Measurements from ENCODE around the gene TP53RK.

Gene TP53RK

DNA sequence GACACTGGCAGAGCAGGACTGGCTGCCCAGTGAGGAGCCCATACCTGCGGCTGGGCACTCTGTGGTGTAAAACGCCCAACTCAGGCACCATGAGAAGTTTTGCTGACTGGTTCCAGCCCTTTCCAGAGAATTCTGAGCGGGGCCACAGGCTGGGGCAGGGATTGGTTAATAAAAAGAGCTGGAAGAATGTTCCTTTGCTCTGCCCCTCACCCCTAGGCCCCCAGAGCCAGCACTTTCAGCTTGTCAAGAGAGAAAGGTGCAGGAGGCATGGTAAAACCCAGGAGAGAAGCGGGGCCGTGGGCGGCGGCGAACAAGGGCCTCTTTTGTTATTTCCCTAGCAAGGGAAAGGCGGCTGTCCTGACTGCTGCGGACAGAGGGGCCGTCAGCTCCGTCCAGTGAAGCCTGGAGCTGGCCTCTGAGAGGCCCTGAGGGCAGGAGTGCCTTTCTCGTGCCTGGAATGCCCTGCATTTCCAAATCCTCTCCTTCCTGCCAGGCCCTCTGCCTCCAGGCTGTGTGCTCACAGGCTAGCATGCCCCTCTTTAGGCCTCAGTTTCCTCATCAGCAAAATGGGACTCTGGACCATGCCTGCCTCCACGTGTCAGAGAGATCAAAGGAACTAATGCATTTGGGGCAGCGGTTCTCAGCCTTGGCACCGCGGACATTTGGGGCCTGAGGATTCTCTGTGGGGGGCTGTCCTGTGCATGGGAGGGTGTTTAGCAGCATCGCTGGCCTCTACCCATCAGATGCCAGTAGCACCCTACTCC, 50.9 kb downstream of the TP53RK start:
- DNase-seq (ENCODE audit: low read depth in 2 of 2) = no peak

DNA sequence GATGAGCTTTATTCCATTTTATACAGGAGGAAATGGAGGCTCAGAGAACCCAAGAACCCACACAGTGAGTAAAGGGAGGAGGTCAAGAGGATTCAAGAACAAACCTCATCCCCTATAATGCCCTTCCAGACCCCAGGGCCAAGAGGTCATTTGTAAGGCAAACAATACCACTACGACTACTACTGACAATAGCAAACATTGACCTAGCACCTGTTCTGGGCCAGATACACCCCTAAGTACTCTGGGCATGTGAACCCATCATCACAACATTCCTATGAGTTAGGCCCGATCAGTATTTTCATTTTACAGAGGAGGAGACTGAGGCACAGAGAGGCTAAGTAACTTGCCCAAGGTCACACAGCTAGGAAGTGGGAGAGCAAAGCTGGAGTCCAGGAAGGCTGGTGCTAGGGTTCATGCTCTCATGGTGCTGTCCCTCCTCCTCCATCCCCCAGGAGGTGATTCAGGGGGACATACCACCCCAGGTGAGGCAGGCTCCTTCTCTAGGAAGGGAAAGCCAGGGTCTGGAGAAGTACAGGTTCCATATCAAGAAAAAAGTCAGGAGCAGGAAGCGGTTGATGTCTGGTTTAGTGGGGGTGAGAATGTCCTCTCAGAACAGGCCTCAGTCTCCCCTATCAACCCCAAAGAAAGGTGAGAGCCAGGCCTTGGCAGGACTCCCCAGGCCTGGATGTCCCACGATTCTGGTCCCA, 51.7 kb downstream of the TP53RK start:
- no peak for DNase-seq (ENCODE audit: low read depth in 2 of 2)

DNA sequence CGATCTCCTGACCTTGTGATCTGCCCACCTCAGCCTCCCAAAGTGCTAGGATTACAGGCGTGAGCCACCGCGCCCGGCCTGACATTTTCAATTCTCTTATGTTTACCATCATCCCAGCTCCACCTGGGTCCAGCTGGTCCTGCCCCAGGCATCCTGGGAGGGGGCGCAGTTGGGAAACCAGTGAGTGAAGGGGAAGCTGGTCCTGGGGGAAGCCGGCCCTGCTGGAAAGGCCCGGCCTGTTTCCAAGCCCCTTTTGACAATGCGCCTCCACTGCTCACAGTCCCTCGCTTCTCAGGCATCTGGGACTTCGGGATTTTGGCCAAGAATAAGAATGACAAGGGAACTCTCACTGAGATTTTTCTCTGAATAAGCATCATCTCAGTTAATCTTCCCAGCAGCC, 52.2 kb downstream of the TP53RK start:
- no peak for DNase-seq (ENCODE audit: low read depth in 2 of 2)

DNA sequence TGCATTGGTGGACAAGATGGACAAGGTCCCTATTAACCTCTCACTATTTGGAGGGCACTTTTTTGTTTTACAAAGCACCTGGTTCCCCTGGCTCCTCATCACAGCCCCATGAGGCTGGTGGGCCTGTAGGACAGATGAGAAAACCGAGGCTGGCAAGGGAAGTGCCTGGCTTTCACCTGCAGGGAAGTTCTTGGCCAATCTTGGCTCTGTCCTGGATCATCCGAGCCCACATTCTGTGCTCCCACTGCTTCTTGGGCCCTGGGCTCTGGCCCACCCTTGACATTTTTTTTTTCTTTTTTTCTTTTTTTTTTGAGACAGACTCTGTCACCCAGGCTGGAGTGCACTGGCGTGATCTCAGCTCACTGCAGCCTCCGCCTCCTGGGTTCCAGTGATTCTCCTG, 52.7 kb downstream of the TP53RK start:
- no peak for DNase-seq (ENCODE audit: low read depth in 2 of 2)

DNA sequence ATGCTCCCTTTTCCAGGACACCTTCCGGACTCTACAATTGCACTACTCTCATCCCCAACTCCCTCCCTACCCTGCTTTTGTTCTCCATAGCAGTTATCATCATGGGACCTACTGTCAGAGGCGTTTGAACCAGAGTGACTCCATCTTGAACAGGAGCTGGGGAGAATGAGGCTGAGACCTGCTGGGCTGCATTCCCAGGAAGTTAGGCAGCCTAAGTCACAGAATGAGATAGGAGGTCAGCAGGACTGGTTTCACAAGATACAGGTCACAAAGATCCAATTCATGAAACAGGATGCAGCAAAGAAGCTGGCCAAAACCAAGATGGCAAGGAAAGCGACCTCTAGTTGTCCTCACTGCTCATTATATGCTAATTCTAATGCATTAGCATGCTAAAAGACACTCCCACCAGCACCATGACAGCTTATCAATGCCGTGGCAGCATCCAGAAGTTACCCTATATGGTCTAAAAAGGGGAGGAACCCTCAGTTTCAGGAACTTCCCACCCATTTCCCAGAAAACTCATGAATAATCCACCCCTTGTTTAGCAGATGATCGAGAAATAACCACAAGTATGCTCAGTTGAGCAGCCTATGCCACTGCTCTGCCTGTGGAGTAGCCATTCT, 53.6 kb downstream of the TP53RK start:
- DNase-seq (ENCODE audit: low read depth in 2 of 2) = no peak

DNA sequence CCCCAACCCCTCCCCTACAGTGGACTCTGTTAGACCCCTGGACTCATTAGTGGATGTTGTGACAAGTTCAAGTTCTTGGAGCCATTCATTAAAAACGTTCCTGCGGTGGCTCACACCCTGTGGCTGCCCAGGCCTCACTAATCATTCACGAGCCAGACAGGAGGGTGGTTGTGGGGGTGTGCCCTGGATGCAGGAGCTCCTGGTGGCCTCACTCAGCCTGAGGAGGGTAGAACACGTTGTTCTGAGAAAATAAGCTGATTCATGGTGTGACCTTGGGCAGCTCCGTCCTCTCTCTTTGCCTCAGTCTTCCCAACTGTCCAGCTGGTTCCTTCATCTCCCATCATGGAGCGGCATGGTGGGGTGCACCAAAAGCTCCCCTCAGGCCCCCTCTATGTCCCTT, 54.7 kb downstream of the TP53RK start:
- no peak for DNase-seq (ENCODE audit: low read depth in 2 of 2)

Measured in stimulated activated CD4-positive, alpha-beta T cell treated with anti-CD3 and anti-CD28 coated beads, Interleukin-15, amount 100 ng/mL, for 48 hours (primary cell).